ENCODE measurements around the gene METRNL. TPM values are rescaled to one million over a fixed set of nuclear protein-coding genes. Genes with fewer than 3 reads are reported as not detected.

Gene METRNL
- total and polyA plus RNA-seq, 4 donors, result 0.67 to 9.0 (median 8.6) TPM

DNA sequence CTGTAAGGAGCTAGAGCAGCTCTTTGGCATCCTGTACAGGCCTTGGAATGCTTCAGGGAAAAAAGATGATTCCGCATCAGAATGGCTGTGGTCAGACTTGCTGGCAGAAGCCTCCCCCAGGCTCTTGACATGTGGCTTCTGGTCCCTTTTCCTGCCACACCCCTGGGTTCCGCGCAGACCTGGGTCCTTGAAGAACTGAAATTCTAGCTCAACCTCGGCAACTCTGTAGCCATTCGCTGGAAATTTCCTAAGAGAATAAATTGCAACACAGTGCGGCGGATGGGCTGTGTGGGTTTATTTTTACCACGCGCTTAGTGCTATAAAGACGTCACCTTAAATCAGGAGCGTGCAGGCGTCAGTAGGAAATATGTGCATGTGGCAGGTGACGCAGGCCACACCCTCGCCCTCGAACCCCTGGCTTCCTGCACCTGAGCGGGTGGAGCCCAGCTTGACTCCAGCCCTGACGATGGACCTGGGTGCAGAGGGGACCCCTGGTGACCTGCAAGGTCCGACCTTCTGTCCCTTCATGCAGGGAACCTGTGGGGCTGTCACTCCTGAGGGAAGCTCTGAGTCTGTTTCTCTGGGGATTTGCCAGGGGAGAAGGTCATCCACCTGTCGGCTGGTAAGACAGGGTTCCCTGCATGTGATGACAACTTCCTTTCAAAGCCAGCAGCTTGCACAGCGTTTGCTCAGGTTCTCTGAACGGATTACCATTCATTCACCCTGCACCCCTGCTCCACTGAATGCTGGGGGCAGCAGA lies 46.3 kb downstream of the METRNL start:
- Histone ChIP-seq H3K9me3 (ENCODE audit: control insufficient read depth in 4 of 4, low read length in 3 of 4) (no peaks in the 10 kb centered on the region), H3K27ac (ENCODE audit: low read depth in 1 of 2, low read length in 2 of 2) (no peak overlapping the region), H3K9ac (ENCODE audit: low read depth in 1 of 2, low read length in 2 of 2) (no peak overlapping the region), H3K4me1 (ENCODE audit: control insufficient read depth in 4 of 4, insufficient read depth in 4 of 4, low read length in 3 of 4) (no peaks in the 10 kb centered on the region), H3K4me3 (ENCODE audit: low read depth in 1 of 3, low read length in 3 of 3) (no peak overlapping the region), H3K27me3 (ENCODE audit: control insufficient read depth in 4 of 4, insufficient read depth in 4 of 4, low read length in 3 of 4) (no peaks in the 10 kb centered on the region), H3K36me3 (ENCODE audit: control insufficient read depth in 4 of 4, insufficient read depth in 3 of 4, low read depth in 1 of 4, low read length in 3 of 4) (no peaks in the 10 kb centered on the region)
- TF ChIP-seq HNF4G (IDR thresholded peaks at IDR 0.05) (no peak), ZBTB33 (IDR thresholded peaks at IDR 0.05) (no peak), JUND (IDR thresholded peaks at IDR 0.05) (no peak), FOXA1 (IDR thresholded peaks at IDR 0.05) (no peak), EGR1 (IDR thresholded peaks at IDR 0.05; ENCODE audit: low read depth in 2 of 2) (no peak)
- TF ChIP-seq, protein P1, sequence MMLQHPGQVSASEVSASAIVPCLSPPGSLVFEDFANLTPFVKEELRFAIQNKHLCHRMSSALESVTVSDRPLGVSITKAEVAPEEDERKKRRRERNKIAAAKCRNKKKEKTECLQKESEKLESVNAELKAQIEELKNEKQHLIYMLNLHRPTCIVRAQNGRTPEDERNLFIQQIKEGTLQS (IDR thresholded peaks at IDR 0.05), result no peak
- 59% methylated on average over 21 of the region's 21 CpGs for WGBS
- DNase-seq (ENCODE audit: low spot score), result no peak

- 70% methylated on average over 12 of the region's 12 CpGs for WGBS
- H3K27ac ChIP-seq (ENCODE audit: low read depth in 1 of 2, low read length in 2 of 2), result no peak overlapping the region
Measured at GRCh38 chr17:83126275-83126811, 46.9 kb downstream of the METRNL start.

More at GRCh38 chr17:83126275-83126811, 46.9 kb downstream of the METRNL start:
- no peaks in the 10 kb centered on the region for H3K4me1 ChIP-seq (ENCODE audit: control insufficient read depth in 4 of 4, insufficient read depth in 4 of 4, low read length in 3 of 4)
- no peak overlapping the region for H3K4me3 ChIP-seq (ENCODE audit: low read depth in 1 of 3, low read length in 3 of 3)
- H3K36me3 ChIP-seq (ENCODE audit: control insufficient read depth in 4 of 4, insufficient read depth in 3 of 4, low read depth in 1 of 4, low read length in 3 of 4), result no peaks in the 10 kb centered on the region
- H3K9me3 ChIP-seq (ENCODE audit: control insufficient read depth in 4 of 4, low read length in 3 of 4), result no peaks in the 10 kb centered on the region
- H3K9ac ChIP-seq (ENCODE audit: low read depth in 1 of 2, low read length in 2 of 2), result no peak overlapping the region
- TF ChIP-seq YY1 (IDR thresholded peaks at IDR 0.05) (no peak), ZBTB33 (IDR thresholded peaks at IDR 0.05) (no peak), HNF4G (IDR thresholded peaks at IDR 0.05) (no peak), SP1 (IDR thresholded peaks at IDR 0.05) (no peak), MAX (IDR thresholded peaks at IDR 0.05) (no peak), GABPA (IDR thresholded peaks at IDR 0.05 in 1 of 2, conservative IDR thresholded peaks at IDR 0.05 in 1 of 2) (no peak), NR2F2 (IDR thresholded peaks at IDR 0.05) (no peak), CTCF (IDR thresholded peaks at IDR 0.05; ENCODE audit: low read depth, low read length, missing input control) (no peak), TAF1 (conservative IDR thresholded peaks at IDR 0.05) (no peak), JUND (IDR thresholded peaks at IDR 0.05) (no peak), RAD21 (IDR thresholded peaks at IDR 0.05) (no peak)
- no peak for DNase-seq (ENCODE audit: low spot score)
- no peaks in the 10 kb centered on the region for H3K27me3 ChIP-seq (ENCODE audit: control insufficient read depth in 4 of 4, insufficient read depth in 4 of 4, low read length in 3 of 4)
